ENCODE measurements around the gene GRID2IP. TPM values are rescaled to one million over a fixed set of nuclear protein-coding genes. Genes with fewer than 3 reads are reported as not detected.

Gene GRID2IP
- not detected in 2 replicates for total RNA-seq

GRCh38 chr7:6551016-6551511, at the start of gene GRID2IP:
GRID2IP (minus strand) TSS chr7:6551461; CDS start chr7:6551436, 25 bp downstream.

GRCh38 chr7:6589829-6590644, 38.8 kb upstream of the GRID2IP start, which contains the start of gene INTS15:
INTS15 (plus strand) TSS chr7:6590021; CDS start chr7:6590284, 263 bp downstream.

DNA sequence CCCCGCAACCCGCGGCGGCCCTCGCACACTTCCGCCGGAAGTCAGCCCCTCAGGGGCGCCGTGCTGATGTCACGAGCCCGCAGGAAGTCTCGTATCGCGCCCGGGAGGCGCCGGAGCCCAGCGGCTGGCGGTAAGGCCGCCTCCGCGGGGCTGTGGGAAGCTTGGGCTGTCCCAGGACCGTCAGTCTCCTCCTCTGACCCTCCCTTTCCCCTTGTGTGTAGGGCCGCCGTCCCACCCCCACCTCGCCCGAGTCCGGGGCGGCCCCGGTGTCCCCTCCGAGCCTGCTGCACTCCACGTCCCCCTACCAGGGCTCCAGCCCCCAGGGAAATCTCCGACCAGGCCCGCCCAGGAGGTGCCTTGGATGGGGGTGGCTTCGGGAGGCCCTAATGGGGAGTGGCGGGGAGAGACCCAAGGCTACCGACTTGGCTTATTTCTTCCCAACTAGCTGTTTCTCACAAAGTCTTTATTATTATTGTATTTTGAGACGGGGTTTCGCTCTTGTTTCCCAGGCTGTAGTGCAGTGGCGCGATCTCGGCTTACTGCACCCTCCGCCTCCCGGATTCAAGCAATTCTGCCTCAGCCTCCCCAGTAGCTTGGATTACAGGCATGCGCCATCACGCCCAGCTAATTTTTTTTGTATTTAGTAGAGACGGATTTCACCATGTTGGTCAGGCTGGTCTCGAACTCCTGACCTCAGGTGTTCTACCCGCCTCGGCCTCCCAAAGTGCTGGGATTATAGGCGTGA, 26.3 kb upstream of the GRID2IP start, which contains the start of gene ZDHHC4:
TSS of gene ZDHHC4 (plus strand) at position 86 of the 745 bp plus-strand sequence. CDS start 3,108 bp downstream, outside the sequence.

GRCh38 chr7:6447581-6448199, 103.6 kb downstream of the GRID2IP start, which contains the start of gene DAGLB:
DAGLB (minus strand) TSS chr7:6447954; CDS start chr7:6447842, 112 bp downstream.

Other genes starting within 250 kb of the GRID2IP start
- 15.7 and 17.7 TPM in 2 replicates for gene FAM220A, start 202.5 kb downstream of the GRID2IP start, total RNA-seq
- gene RAC1, start 176.9 kb downstream of the GRID2IP start, total RNA-seq: 82.6 and 86.9 TPM in 2 replicates
- 17.3 and 22.3 TPM in 2 replicates for gene DAGLB, start 103.5 kb downstream of the GRID2IP start, total RNA-seq
- gene KDELR2, start 67.3 kb downstream of the GRID2IP start, total RNA-seq: 156 and 173 TPM in 2 replicates
- gene ZDHHC4, start 26.0 kb upstream of the GRID2IP start, total RNA-seq: 30.1 and 36.9 TPM in 2 replicates
- 20.5 and 26.5 TPM in 2 replicates for gene INTS15, start 38.6 kb upstream of the GRID2IP start, total RNA-seq
- 0.29 and 0.65 TPM in 2 replicates for gene ZNF853, start 64.1 kb upstream of the GRID2IP start, total RNA-seq
- gene ZNF316, start 85.9 kb upstream of the GRID2IP start, total RNA-seq: 11.9 and 15.4 TPM in 2 replicates
- 16.2 and 23.8 TPM in 2 replicates for gene ZNF12, start 155.5 kb upstream of the GRID2IP start, total RNA-seq
- gene RSPH10B2, start 202.6 kb upstream of the GRID2IP start, total RNA-seq: 0.38 TPM in 1 of 2 replicates, not detected in the other

Data from vein endothelial cell (primary cell).